Hematopoietic multipotent progenitor cell treated with erythropoietin and hydrocortisone succinate and interleukin-3 and kit ligand, for 8 days (in vitro differentiated cells): Measurements from ENCODE around the gene TM9SF3.

Source experiments
- DNase-seq: peaks from one replicate; pipeline ENCODE4 v3.0.0-alpha.2; 2015

TM9SF3 gene

DNA sequence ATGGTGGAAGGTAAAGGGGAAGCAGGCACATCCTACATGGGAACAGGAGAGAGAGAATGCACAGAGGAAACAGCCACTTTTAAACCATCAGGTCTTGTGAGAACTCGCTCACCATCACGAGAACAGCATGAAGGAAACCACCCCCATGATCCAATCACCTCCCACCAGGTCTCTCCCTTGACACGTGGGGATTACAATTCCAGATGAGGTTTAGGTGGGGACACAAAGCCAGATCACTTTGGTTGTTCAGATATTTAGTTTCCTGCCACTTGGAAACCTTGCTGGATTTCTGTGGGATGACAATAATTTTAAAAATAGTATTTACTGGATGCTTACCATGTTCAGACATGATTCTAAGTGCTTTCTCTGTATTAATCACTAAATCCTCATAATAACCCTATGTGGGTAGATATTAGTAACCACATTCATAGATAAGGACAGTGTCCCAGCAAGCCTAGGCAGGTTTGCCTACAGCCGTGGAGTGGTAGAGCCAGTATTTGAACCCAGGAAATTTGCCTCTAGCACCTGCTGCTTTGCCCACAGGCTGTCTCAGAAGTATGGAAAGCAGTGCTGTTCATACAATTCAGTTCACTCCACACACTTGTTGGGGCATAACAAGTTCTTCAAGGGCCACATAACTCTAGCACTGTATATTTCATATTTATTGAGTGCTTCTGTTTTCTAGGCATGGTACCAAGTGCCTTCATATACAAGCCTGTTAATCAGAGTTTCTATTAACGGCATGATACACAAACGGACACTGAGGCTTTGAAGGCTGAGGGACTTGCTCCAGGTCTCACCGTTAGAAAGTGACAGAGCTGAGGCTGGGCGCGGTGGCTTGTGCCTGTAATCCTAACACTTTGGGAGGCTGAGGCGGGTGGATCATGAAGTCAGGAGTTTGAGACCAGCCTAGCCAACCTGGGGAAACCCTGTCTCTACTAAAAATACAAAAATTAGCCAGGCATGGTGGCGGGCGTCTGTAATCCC is 81.4 kb downstream of the TM9SF3 start:
- no peak for DNase-seq

DNA sequence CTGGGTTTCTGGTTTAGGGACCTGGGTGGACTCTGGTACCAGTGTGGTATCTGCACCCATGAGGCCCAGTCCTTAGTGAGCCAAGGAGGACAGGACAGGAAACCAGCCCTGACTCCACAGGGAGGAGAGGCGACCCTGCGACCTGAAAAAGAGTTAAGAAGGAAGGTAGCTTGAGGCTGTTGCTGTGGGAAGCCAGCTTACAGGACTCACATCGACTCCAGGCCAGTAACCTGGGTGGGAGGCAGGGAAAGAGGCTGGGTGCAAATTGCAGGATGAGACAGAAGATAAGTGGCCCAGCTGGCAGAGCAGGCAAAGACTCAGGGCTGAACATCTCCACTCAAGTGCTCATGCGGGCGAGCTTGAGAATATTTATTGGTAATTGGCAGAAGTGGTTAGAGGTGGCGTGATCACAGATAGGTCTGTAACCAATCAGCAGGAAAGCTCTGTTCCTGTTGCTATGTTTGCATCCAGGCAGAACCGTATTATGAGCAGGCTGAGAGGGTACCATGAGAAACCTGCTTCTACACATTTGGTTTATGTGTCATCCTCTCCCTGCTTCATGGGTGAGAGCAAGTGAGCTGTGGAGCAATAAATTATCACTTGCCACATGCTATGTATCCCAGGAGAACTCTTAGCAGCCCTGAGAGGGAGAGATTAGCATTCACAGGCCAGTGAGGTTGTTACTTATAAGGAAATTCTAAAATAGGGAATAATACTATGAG is 84.1 kb downstream of the TM9SF3 start:
- DNase-seq, result no peak

DNA sequence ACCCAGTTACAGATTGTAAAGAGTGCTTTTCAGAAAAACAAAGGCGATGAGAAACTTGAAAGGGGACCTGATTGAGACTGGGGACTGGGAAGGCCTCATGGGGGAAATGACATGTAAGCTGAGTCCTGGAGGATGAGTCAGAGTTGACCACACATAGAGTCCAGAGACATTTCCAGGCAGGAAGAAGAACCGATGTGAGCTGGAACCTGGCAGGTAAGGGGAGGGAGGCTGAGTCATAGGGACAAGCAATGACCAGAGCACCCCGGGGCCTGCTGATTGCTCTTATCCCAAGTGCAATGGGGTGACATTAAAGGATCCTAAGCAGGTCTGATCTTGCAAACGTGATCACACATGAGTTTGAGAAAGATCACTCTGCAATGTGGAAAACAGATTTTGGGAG is 84.8 kb downstream of the TM9SF3 start:
- DNase-seq, result no peak

DNA sequence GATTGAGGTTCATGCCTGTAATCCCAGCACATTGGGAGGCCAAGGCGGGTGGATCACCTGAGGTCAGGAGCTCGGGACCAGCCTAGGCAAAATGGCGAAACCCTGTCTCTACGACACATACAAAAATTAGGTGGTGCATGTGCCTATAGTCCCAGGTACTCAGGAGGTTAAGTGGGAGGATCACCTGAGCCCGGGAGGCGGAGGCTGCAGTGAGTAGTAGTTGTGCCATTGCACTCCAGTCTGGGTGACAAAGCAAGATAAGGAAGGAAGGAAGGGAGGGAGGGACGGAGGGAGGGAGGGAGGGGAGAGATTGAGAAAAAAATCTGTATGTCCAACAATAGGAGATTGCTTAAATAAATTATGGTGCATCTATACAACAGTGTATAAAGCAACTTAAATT is 86.3 kb downstream of the TM9SF3 start:
- DNase-seq, result no peak

GRCh38 chr10:96500050-96500449 is 86.8 kb downstream of the TM9SF3 start:
- no peak for DNase-seq

DNA sequence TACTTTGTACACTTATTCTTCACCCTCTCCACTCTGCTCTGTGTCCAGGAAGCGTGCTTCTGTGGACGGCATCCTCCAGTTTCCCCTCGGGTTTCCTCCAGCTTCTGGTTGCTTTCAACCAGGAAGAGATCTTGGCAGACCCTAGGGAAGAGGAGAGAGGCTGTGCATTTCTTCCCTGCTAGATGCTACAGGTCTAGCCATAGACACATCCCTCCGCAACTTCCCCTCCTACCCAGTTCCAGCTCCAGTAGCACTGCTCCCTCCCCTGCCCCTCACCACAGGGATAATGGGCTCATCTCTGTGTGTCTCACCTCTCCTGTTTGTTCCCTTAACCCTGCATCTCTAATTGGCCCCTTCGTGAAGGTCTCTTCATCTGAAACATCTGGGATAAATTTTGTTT is 89.4 kb downstream of the TM9SF3 start:
- DNase-seq, result no peak

DNA sequence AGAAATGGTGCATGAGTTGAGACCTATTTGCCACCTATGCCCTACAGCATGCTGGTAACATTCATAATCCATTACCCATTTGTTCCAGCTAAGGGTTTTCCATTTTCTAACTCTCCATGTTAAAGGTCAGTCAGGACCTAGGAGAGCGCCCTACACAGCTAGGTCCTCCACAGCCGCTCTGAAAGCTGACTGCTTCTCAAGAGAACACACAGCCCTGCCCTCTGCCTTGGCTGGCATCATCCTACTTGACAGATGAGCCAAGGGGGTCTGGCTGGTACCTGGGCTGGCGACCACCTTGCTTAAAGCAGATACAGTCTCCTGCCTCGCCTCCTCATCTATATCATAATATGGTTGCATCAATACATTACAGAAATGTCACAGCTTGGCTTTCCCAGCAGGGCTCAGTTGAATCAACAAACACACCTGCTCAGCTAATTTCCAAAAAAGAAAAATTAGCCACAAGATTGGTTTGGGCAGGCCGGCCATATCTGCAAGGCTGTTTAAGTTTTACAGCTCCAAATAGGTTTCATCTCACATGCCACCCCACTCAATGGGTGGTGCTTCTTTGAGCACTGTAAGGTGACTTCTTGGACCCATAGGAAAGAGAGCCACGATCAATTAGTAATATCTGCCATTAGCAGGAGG is 90.4 kb downstream of the TM9SF3 start:
- DNase-seq, result peak; percentile 27

- no peak for DNase-seq
Measured at GRCh38 chr10:96495544-96495943, 91.3 kb downstream of the TM9SF3 start.

GRCh38 chr10:96494694-96495093 is 92.1 kb downstream of the TM9SF3 start:
- DNase-seq, result no peak

GRCh38 chr10:96493871-96494525 is 92.8 kb downstream of the TM9SF3 start:
- DNase-seq, result no peak

DNA sequence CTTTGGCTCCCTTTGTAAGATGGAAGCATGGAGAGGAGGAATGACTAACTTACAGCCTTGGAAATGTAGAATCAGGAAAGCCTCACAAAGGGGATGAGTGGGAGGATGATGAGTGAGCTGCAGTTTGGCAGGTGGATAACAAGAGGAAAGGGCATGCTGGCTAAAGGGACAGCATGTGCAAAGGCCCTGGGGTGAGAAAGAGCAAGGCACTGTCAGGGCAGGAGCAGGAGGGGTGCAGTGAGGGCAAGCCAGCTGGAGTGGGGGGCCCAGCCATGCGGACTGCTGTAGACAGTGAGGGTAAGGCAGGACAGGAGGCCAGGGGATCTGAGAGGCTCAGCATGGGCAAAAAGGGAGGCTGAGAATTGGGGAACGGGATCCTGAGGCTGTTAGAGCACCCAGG is 93.6 kb downstream of the TM9SF3 start:
- no peak for DNase-seq

DNA sequence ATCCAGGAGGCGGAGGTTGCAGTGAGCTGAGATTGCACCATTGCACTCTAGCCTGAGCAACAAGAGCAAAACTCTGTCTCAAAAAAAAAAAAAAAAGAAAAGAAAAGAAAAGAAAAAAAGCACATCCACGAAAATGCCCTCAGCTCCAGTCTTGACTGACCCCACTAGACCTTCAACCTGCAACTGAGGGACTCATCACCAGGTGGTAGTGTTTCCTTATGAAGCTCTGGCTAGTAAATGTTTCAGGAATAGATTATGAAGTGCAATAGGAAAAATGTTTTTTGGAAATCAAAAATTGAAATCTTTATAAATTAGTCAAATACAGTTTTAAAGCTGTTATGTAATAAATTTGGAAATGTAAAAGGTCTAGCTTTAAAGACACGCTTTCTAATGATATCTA is 95.5 kb downstream of the TM9SF3 start:
- DNase-seq, result peak; percentile 24

DNA sequence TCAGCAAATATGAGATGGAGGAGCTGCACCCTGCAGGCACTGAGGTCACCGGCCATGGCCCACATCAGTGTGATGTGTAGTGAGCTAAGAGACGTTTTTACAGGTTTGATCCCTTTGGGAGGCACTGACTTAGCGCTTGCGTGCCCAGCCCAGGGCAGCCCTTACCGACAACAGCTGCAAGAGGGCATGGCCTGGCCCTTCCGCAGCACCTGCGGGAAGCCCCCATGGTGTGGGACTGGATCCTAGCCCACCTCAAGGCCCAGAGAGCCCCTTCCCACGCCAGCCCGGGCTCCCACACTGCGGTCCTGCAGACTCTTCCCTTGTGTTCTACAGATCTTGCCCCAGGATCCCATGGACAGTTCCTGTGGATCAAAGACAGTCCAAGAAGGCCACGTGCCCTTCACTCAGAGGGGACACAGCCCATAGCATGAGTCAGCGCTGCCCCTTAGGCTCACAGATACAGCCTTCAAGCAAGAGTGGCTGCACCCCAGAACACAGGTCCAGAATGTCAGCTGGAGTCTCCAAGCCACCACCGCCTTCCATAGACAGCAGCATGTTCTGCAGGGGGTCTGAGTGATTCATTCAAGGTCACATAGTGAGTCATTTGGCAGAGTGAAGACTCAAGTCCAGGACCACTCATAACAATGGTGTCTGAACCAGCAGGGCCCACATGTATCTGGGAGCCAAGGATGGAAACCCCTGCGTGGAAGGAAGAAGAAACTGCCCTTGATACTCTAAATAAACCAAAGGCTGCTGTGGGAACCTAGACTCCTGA is 98.5 kb downstream of the TM9SF3 start:
- no peak for DNase-seq

- peak; percentile 77 for DNase-seq
Measured at GRCh38 chr10:96482815-96483588, 103.8 kb downstream of the TM9SF3 start.

DNA sequence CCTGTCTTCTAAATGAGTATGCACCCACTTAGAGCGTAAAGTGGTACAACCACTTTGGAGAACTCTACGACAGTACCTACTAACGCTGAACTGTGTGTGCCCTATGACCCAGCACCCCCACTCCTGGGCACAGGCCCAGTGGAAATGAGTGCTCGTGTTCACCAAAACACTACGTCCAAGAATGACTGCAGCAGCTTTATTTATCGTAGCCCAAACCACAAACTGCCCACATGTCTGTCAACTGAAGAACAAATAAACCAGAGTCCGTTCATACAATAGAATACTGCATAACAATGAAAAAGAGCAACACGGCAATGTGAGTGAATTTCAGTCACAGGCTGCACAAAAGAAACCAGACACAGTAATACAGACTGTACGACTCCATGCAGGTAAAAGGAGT is 108.5 kb downstream of the TM9SF3 start:
- DNase-seq, result no peak

DNA sequence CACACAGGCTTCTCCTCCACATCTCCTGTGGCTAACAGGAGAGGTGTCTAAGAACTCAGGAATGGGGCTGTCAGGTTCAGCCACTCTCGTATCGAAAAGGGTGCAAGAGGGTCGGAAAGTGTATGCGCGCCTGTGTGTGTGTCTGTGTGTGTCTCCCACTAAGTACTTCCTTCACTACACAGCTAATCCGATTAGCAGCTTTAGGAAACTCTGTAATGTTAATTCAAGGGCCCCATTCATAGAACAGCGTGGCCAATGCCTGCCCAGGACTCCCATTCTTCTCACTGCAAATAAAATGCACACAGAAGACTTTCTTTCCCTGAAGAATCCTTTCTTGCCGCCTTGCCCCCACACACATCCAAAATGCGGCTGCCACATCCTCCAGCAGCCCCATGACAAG is 112.9 kb downstream of the TM9SF3 start:
- DNase-seq, result no peak

- peak; percentile 56 for DNase-seq
Measured at GRCh38 chr10:96470116-96470743, 116.6 kb downstream of the TM9SF3 start.

DNA sequence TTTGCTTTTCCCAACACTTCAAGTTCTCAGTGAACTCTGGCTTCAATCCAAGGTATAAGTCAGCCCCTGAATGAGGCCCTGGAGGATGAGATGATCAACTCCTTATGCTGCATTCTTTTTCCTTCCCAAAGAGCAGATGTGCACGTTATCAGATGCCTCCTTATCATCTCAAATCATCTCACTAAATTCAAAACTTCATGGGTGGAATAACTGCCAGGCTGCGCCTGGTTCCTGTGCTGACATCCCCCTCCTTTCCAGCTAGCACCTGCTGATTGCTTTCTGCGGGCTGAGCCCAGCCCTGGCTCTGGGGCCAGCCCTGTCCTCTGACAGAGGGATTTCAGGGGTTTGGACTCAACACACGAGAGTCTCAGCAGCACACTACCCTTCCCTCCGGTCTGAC is 118.0 kb downstream of the TM9SF3 start:
- DNase-seq, result no peak
